SK-N-SH (cell line): ENCODE measurements around the gene CUL1. TPM values are rescaled to one million over a fixed set of nuclear protein-coding genes. Genes with fewer than 3 reads are reported as not detected.

ENCODE experiments used
- CTCF ChIA-PET: fragments of 300-600, 350-600 bp; formaldehyde crosslinking; extraction: SDS; loops from one replicate; lab custom pipeline; 2021; lab: Yijun Ruan, JAX
- POLR2A ChIA-PET: fragments of 350-600 bp; sonication (Branson Sonifier 250); formaldehyde crosslinking; extraction: SDS; loops from one replicate; lab custom pipeline; 2020; ENCODE audit warnings: antibody characterized with exemption, inconsistent platforms; lab: Yijun Ruan, JAX
- DNase-seq: peaks from one replicate; pipeline ENCODE4 v3.0.0; 2012
- H2AFZ ChIP-seq: fragments of 200-600 bp; sonication (generic); 2 replicates; pipeline ENCODE4 v1.8.1; 2016; ENCODE audit warnings: antibody characterized with exemption, mild to moderate bottlenecking, low read depth
- H3F3A ChIP-seq: fragments of 200-600 bp; sonication (generic); replicated peaks from 2 replicates; pipeline ENCODE3; 2016; ENCODE audit warnings: antibody characterized with exemption, mild to moderate bottlenecking; ENCODE audit not compliant: insufficient read depth
- H3K27ac ChIP-seq, 2 experiments: fragments of 200-500 bp in 1 of 2; fragments of 200-600 bp in 1 of 2; sonication (Bioruptor generic) in 1 of 2; sonication (generic), shearing (Covaris generic) in 1 of 2; 2 replicates each; pipeline versions ENCODE4 v1.5.1 to v1.6.1; 2014 to 2016; ENCODE audit warnings: low read depth in 2 of 2, inconsistent platforms in 1 of 2, low read length in 1 of 2, mild to moderate bottlenecking in 1 of 2, mixed read lengths in 1 of 2
- H3K27me3 ChIP-seq: fragments of 200-600 bp; sonication (generic), shearing (Covaris generic); 2 replicates; pipeline ENCODE4 v1.6.1; 2016; ENCODE audit warnings: mixed run types; ENCODE audit not compliant: insufficient read depth
- H3K36me3 ChIP-seq, 2 experiments: fragments of 200-500 bp in 1 of 2; fragments of 200-600 bp in 1 of 2; sonication (Bioruptor generic) in 1 of 2; sonication (generic) in 1 of 2; replicated peaks in 1 of 2; 2 replicates each; pipeline versions ENCODE3 to v1.5.1; 2014 to 2016; ENCODE audit warnings: low read length in 1 of 2, mild to moderate bottlenecking in 1 of 2; ENCODE audit not compliant: insufficient read depth in 2 of 2, control insufficient read depth in 1 of 2
- H3K4me1 ChIP-seq, 2 experiments: fragments of 200-500 bp in 1 of 2; fragments of 200-600 bp in 1 of 2; sonication (Bioruptor generic) in 1 of 2; sonication (generic), shearing (Covaris generic) in 1 of 2; 2 replicates each; pipeline versions ENCODE4 v1.5.1 to v1.6.1; 2014 to 2016; ENCODE audit warnings: low read depth in 1 of 2, low read length in 1 of 2, mixed run types in 1 of 2; ENCODE audit not compliant: insufficient read depth in 2 of 2, control insufficient read depth in 1 of 2
- H3K4me2 ChIP-seq: fragments of 200-600 bp; sonication (generic), shearing (Covaris generic); 2 replicates; pipeline ENCODE4 v1.6.1; 2017; ENCODE audit warnings: mixed run types
- H3K4me3 ChIP-seq, 2 experiments: fragments of 200-500 bp in 1 of 2; fragments of 200-600 bp in 1 of 2; sonication (Bioruptor generic) in 1 of 2; sonication (generic), shearing (Covaris generic) in 1 of 2; 2 replicates each; pipeline versions ENCODE4 v1.5.1 to v1.8.1; 2014 to 2016; ENCODE audit warnings: low read depth in 2 of 2, inconsistent platforms in 1 of 2, low read length in 1 of 2, mild to moderate bottlenecking in 1 of 2, mixed read lengths in 1 of 2, moderate library complexity in 1 of 2
- H3K79me2 ChIP-seq: fragments of 200-600 bp; sonication (generic); 2 replicates; pipeline ENCODE4 v1.8.1; 2017; ENCODE audit warnings: mild to moderate bottlenecking; ENCODE audit not compliant: insufficient read depth
- H3K9ac ChIP-seq: fragments of 200-600 bp; sonication (generic); 2 replicates; pipeline ENCODE4 v1.6.1; 2017; ENCODE audit warnings: mixed run types
- H3K9me2 ChIP-seq: fragments of 200-600 bp; sonication (generic); 2 replicates; pipeline ENCODE4 v1.6.1; 2017; ENCODE audit warnings: mixed run types
- H3K9me3 ChIP-seq: fragments of 200-600 bp; sonication (generic); 2 replicates; pipeline ENCODE4 v1.6.1; 2017; ENCODE audit warnings: mixed run types, mild to moderate bottlenecking, moderate library complexity
- H4K20me1 ChIP-seq: fragments of 200-600 bp; sonication (generic); 2 replicates; pipeline ENCODE4 v1.6.1; 2017; ENCODE audit warnings: mild to moderate bottlenecking, mixed run types; ENCODE audit not compliant: insufficient read depth
- EP300 ChIP-seq, 2 experiments: IDR thresholded peaks; 2 replicates each; pipeline versions ENCODE4 v1.4.0 to v1.6.1; 2012; ENCODE audit warnings: borderline replicate concordance in 1 of 2, low read depth in 1 of 2, low read length in 1 of 2
- FOXM1 ChIP-seq: IDR thresholded peaks from 2 replicates; pipeline ENCODE4 v1.4.0; 2012; ENCODE audit warnings: low read depth, mild to moderate bottlenecking
- GABPA ChIP-seq: IDR thresholded peaks from 2 replicates; pipeline ENCODE4 v1.4.0; 2012; ENCODE audit warnings: low read depth, mild to moderate bottlenecking
- IRF3 ChIP-seq: fragments of 150-350 bp; IDR thresholded peaks from 2 replicates; pipeline ENCODE4 v1.6.1; 2016; ENCODE audit warnings: mild to moderate bottlenecking, low read depth, low read length
- JUND ChIP-seq: IDR thresholded peaks from 2 replicates; pipeline ENCODE4 v1.4.0; 2012
- MEF2A ChIP-seq: IDR thresholded peaks from 2 replicates; pipeline ENCODE4 v1.4.0; 2012; ENCODE audit warnings: low read depth, borderline replicate concordance
- MXI1 ChIP-seq: IDR thresholded peaks from 2 replicates; pipeline ENCODE4 v1.6.1; 2012; ENCODE audit warnings: mild to moderate bottlenecking, low read depth, low read length, improper control_type of control experiment
- NRF1 ChIP-seq: IDR thresholded peaks from 2 replicates; pipeline ENCODE4 v1.6.1; 2012; ENCODE audit warnings: low read depth, mild to moderate bottlenecking, low read length
- POLR2AphosphoS5 ChIP-seq: IDR thresholded peaks from 2 replicates; pipeline ENCODE4 v1.6.1; 2012; ENCODE audit warnings: low read depth, low read length
- RAD21 ChIP-seq: IDR thresholded peaks from 2 replicates; pipeline ENCODE4 v1.6.1; 2012; ENCODE audit warnings: mild to moderate bottlenecking, low read length
- RCOR1 ChIP-seq: fragments of 150-350 bp; IDR thresholded peaks from 2 replicates; pipeline ENCODE4 v1.6.1; 2017; ENCODE audit warnings: antibody characterized with exemption, low read length
- RFX5 ChIP-seq: IDR thresholded peaks from 2 replicates; pipeline ENCODE4 v1.6.1; 2012; ENCODE audit warnings: mild to moderate bottlenecking, improper control_type of control experiment, low read length
- RXRA ChIP-seq: IDR thresholded peaks from 2 replicates; pipeline ENCODE4 v1.4.0; 2012; ENCODE audit warnings: low read depth, mild to moderate bottlenecking, borderline replicate concordance
- SIN3A ChIP-seq: IDR thresholded peaks from 2 replicates; pipeline ENCODE4 v1.6.1; 2012; ENCODE audit warnings: low read depth, mild to moderate bottlenecking, low read length, moderate library complexity, borderline replicate concordance
- TCF12 ChIP-seq: IDR thresholded peaks from 2 replicates; pipeline ENCODE4 v1.4.0; 2012
- TEAD4 ChIP-seq: IDR thresholded peaks from 2 replicates; pipeline ENCODE4 v1.4.0; 2012; ENCODE audit warnings: mild to moderate bottlenecking, borderline replicate concordance; ENCODE audit not compliant: insufficient read depth
- YY1 ChIP-seq: IDR thresholded peaks from 2 replicates; pipeline ENCODE4 v1.4.0; 2012; ENCODE audit warnings: low read depth, mild to moderate bottlenecking
- WGBS: methylation state at CpG from one replicate; pipeline ENCODE4 v1.1.6; 2017; ENCODE audit warnings: low lambda C conversion rate; 5-methylcytosine and 5-hydroxymethylcytosine counted together
- polyA plus RNA-seq, 3 experiments: library from polyadenylated mRNA; depleted of rRNA; stranded (reverse); fragments of >200 nt; gene quantifications; 2 replicates each; pipeline ENCODE4 v1.2.3, GENCODE V29; 2012
- TF ChIP-seq, protein P1 (sequence below): IDR thresholded peaks from 2 replicates; pipeline ENCODE4 v1.4.0; 2012; ENCODE audit warnings: low read depth
- TF ChIP-seq, protein P2 (sequence below): IDR thresholded peaks from 2 replicates; pipeline ENCODE4 v1.6.1; 2012; ENCODE audit warnings: mild to moderate bottlenecking, low read depth, low read length, moderate library complexity
- TF ChIP-seq, protein P3 (sequence below): IDR thresholded peaks from 2 replicates; pipeline ENCODE4 v1.4.0; 2012; ENCODE audit warnings: low read depth, borderline replicate concordance

The CUL1 gene
- polyA plus RNA-seq, 1 of the 3 experiments (the other 2 are of a cell fraction): 45.2 TPM

- TF ChIP-seq TEAD4 (no peak), GABPA (no peak), IRF3 (no peak), FOXM1 (no peak), RFX5 (no peak)
- TF ChIP-seq, protein P1, sequence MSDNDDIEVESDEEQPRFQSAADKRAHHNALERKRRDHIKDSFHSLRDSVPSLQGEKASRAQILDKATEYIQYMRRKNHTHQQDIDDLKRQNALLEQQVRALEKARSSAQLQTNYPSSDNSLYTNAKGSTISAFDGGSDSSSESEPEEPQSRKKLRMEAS: no peak
Measured at GRCh38 chr7:148811892-148812291, 113.2 kb downstream of the CUL1 start (continued).

DNA sequence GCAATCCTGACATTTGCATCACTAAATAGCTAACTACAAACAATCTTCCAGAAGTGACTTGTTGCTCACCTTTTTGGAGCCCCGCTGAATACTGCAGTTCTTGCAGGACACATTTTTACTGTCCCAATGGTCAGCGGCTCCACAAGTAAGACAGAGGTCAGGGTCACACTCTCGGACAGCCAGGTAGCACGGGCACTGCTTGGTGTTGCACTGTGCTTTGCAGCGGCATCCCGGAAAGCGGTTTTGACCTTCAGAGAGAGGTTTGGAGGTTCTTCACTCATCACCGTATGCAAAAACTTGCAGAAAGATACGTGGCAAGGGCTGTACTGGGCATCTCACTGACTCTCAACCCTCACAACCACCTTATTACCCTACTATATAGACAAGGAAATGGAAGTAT is 115.2 kb downstream of the CUL1 start:
- ChIA-PET CTCF (interaction anchor here (0.6 to 1.0 kb wide), 4 partner anchors 8 to 275 kb away, joined by 3 to 4 read pairs (median 3); no protein-coding TSS in a partner anchor), POLR2A (no interaction called here)
- H3K4me3 ChIP-seq: no peak overlapping the region
- H3K79me2 ChIP-seq: no peaks in the 10 kb centered on the region; the same call in 1 of the 2 replicates
- no peak overlapping the region for H3K27ac ChIP-seq
- DNase-seq: no peak
- H3F3A ChIP-seq: no peaks in the 10 kb centered on the region
- no peak overlapping the region for H2AFZ ChIP-seq
- 95% methylated on average over 9 of the region's 9 CpGs for WGBS
- peaks cover 0 to 7% of the 10 kb centered on the region in 2 experiments; a peak in 2 of 4 replicates for H3K4me1 ChIP-seq
- H3K9ac ChIP-seq: no peak overlapping the region
- H3K9me2 ChIP-seq: no peaks in the 10 kb centered on the region
- no peaks in the 10 kb centered on the region for H3K9me3 ChIP-seq
- H4K20me1 ChIP-seq: no peaks in the 10 kb centered on the region
- peaks cover 78 to 87% of the 10 kb centered on the region in 2 experiments for H3K36me3 ChIP-seq
- no peak overlapping the region for H3K4me2 ChIP-seq
- H3K27me3 ChIP-seq: no peaks in the 10 kb centered on the region
- TF ChIP-seq YY1 (no peak), IRF3 (no peak), RFX5 (no peak), TCF12 (no peak), RCOR1 (no peak), JUND (no peak), POLR2AphosphoS5 (no peak), FOXM1 (no peak), RXRA (no peak), NRF1 (no peak), SIN3A (no peak), EP300 (IDR thresholded peaks at IDR 0.05; ENCODE audit: borderline replicate concordance in 1 of 2, low read depth in 1 of 2, low read length in 1 of 2) (no peak), TEAD4 (no peak), RAD21 (no peak), MXI1 (no peak), MEF2A (no peak)
- TF ChIP-seq, protein P2, sequence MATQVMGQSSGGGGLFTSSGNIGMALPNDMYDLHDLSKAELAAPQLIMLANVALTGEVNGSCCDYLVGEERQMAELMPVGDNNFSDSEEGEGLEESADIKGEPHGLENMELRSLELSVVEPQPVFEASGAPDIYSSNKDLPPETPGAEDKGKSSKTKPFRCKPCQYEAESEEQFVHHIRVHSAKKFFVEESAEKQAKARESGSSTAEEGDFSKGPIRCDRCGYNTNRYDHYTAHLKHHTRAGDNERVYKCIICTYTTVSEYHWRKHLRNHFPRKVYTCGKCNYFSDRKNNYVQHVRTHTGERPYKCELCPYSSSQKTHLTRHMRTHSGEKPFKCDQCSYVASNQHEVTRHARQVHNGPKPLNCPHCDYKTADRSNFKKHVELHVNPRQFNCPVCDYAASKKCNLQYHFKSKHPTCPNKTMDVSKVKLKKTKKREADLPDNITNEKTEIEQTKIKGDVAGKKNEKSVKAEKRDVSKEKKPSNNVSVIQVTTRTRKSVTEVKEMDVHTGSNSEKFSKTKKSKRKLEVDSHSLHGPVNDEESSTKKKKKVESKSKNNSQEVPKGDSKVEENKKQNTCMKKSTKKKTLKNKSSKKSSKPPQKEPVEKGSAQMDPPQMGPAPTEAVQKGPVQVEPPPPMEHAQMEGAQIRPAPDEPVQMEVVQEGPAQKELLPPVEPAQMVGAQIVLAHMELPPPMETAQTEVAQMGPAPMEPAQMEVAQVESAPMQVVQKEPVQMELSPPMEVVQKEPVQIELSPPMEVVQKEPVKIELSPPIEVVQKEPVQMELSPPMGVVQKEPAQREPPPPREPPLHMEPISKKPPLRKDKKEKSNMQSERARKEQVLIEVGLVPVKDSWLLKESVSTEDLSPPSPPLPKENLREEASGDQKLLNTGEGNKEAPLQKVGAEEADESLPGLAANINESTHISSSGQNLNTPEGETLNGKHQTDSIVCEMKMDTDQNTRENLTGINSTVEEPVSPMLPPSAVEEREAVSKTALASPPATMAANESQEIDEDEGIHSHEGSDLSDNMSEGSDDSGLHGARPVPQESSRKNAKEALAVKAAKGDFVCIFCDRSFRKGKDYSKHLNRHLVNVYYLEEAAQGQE: no peak
- TF ChIP-seq, protein P1: no peak
- TF ChIP-seq, protein P3, sequence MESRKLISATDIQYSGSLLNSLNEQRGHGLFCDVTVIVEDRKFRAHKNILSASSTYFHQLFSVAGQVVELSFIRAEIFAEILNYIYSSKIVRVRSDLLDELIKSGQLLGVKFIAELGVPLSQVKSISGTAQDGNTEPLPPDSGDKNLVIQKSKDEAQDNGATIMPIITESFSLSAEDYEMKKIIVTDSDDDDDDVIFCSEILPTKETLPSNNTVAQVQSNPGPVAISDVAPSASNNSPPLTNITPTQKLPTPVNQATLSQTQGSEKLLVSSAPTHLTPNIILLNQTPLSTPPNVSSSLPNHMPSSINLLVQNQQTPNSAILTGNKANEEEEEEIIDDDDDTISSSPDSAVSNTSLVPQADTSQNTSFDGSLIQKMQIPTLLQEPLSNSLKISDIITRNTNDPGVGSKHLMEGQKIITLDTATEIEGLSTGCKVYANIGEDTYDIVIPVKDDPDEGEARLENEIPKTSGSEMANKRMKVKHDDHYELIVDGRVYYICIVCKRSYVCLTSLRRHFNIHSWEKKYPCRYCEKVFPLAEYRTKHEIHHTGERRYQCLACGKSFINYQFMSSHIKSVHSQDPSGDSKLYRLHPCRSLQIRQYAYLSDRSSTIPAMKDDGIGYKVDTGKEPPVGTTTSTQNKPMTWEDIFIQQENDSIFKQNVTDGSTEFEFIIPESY: no peak
